Lower lobe of right lung (tissue), 2 donors: ENCODE data around the gene SPATA6L. TPM values are rescaled to one million over a fixed set of nuclear protein-coding genes. Genes with fewer than 3 reads are reported as not detected.
A peak's percentile ranks its signal among the peaks of the same experiment; 100 is the strongest.

Experiments used
- ATAC-seq, 2 donors: fragments of 200-7000 bp; cut with Tn5 transposase; one replicate each; pipeline ENCODE4 v1.9.1; 2020 to 2022; ENCODE audit warnings: mild to moderate bottlenecking in 2 of 2, moderate library complexity in 2 of 2
- DNase-seq: peaks from one replicate; pipeline ENCODE4 v3.0.0-alpha.2; 2020
- H3K27ac ChIP-seq: fragments of 200-600 bp; one replicate; pipeline ENCODE4 v1.8.0; 2022
- H3K27me3 ChIP-seq: fragments of 200-600 bp; one replicate; pipeline ENCODE4 v1.8.0; 2022; ENCODE audit warnings: low read depth
- H3K36me3 ChIP-seq: fragments of 200-600 bp; one replicate; pipeline ENCODE4 v1.8.0; 2022; ENCODE audit warnings: mild to moderate bottlenecking
- H3K4me1 ChIP-seq: fragments of 200-600 bp; one replicate; pipeline ENCODE4 v1.8.0; 2022
- H3K4me3 ChIP-seq: fragments of 200-600 bp; one replicate; pipeline ENCODE4 v1.8.0; 2022; ENCODE audit warnings: mild to moderate bottlenecking
- H3K9me3 ChIP-seq: fragments of 200-600 bp; one replicate; pipeline ENCODE4 v1.8.0; 2022
- CTCF ChIP-seq: fragments of 200-600 bp; IDR thresholded peaks from one replicate; pipeline ENCODE4 v1.8.0; 2022; ENCODE audit warnings: antibody characterized with exemption, mild to moderate bottlenecking
- intact Hi-C: fragments of 100-400 bp; cut with DNase I; formaldehyde crosslinking; loops from one replicate; pipeline ENCODE4 v1.11.0; 2022
- total RNA-seq: library from RNA; stranded (reverse); fragmentation: NEBNext Ultra II Directional; extraction: Animal tissue kit (Norgen Biotek cat#: 25700); gene quantifications from one replicate; pipeline ENCODE4 v1.2.1, GENCODE V29; 2021
- donor health status: DM: no; HTN: yes; CAD: no; lungs with severe emphysema.

The SPATA6L gene
- total RNA-seq, 1 donor from 2014 or later = 16.3 TPM

GRCh38 chr9:4559261-4560182, 106.8 kb downstream of the SPATA6L start:
- no peaks in the 10 kb centered on the region for H3K9me3 ChIP-seq
- H3K4me3 ChIP-seq = no peak overlapping the region
- peaks cover 14% of the 10 kb centered on the region for H3K4me1 ChIP-seq
- no peak for ATAC-seq
- H3K27me3 ChIP-seq = no peaks in the 10 kb centered on the region
- TF ChIP-seq CTCF = no peak
- H3K36me3 ChIP-seq = no peaks in the 10 kb centered on the region
- intact Hi-C loops = no loop called here
- no peak for DNase-seq
- no peak overlapping the region for H3K27ac ChIP-seq

DNA sequence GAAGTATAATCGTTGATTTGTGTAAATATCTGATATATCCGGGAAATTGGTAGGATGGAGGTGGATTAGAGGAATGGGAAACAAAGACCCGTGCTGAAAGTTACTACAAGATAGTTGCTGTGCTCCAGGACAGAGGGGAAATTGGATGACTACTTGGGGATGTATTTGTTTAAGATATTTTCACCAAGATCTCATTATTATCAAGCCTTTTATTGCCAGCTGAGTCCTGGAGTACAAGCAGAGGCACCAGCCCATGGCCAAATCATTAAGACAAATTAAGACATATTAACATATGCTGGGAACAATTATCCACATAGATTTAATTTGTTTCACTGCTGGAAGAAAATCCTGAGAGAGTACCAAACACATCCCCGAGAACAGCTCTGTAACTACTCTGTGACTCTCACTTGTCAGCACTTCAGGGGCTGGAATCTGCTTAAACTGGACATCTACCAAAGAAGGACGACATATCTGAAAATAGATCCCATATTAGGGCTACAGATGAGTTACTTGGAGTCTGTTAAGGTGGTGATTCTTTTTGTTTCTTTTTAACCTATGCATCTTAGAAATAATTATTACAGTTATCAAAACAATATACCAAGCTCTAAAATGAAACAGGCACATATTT, 107.8 kb downstream of the SPATA6L start:
- peaks cover 17% of the 10 kb centered on the region for H3K4me1 ChIP-seq
- H3K4me3 ChIP-seq = no peak overlapping the region
- intact Hi-C loops = no loop called here
- no peaks in the 10 kb centered on the region for H3K27me3 ChIP-seq
- no peak for TF ChIP-seq CTCF
- no peaks in the 10 kb centered on the region for H3K9me3 ChIP-seq
- no peak for DNase-seq
- no peaks in the 10 kb centered on the region for H3K36me3 ChIP-seq
- no peak overlapping the region for H3K27ac ChIP-seq
- no peak for ATAC-seq

GRCh38 chr9:4555236-4555635, 111.0 kb downstream of the SPATA6L start:
- H3K36me3 ChIP-seq = no peaks in the 10 kb centered on the region
- TF ChIP-seq CTCF = no peak
- no peak overlapping the region for H3K4me3 ChIP-seq
- H3K4me1 ChIP-seq = peaks cover 17% of the 10 kb centered on the region
- H3K9me3 ChIP-seq = no peaks in the 10 kb centered on the region
- intact Hi-C loops = no loop called here
- no peak for ATAC-seq
- no peak for DNase-seq
- peak overlapping the region; percentile 34 for H3K27ac ChIP-seq
- no peaks in the 10 kb centered on the region for H3K27me3 ChIP-seq

- no peak for TF ChIP-seq CTCF
- H3K4me1 ChIP-seq = peaks cover 25% of the 10 kb centered on the region
- no peaks in the 10 kb centered on the region for H3K36me3 ChIP-seq
- ATAC-seq = peak in 1 of 2 donors; percentile 49
- no peak for DNase-seq
- no peaks in the 10 kb centered on the region for H3K9me3 ChIP-seq
- no peaks in the 10 kb centered on the region for H3K27me3 ChIP-seq
- H3K27ac ChIP-seq = no peak overlapping the region
- H3K4me3 ChIP-seq = no peak overlapping the region
- intact Hi-C loops = no loop called here
These were observed 112.3 kb downstream of the SPATA6L start for GRCh38 chr9:4553951-4554381.

DNA sequence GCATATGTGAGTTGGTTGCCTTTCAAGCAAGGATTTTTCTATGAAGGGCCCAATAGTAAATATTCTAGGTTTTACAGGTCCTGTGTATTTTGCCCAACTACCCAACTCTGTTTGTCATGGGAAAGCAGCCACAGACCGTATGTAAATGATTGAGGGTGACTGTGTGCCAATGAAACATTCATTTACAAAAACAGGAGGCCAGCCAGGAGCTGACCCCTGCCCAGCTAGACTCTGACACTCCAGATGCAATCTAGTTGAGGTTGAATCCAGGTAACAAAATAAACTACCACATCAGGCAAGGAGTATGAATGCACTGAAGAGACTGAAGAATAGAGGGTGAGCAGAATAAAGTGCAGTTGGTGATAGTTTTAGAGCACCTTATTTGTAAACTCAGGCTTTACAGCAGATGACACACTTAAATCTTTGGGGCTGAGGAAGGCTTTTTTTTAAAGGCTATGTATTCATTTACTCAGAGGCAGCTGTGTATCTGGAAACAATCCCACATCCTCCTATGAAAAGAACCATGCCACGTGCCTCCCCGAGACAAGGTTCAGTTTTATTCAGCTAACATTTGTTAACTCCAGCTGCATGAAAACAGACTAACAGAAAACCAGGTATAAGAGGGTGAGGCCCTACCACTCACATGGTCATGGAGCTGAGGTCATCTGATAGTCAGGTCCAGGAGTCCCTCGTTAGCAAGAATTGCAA, 115.3 kb downstream of the SPATA6L start:
- Histone ChIP-seq H3K36me3 (no peaks in the 10 kb centered on the region), H3K4me3 (no peak overlapping the region), H3K4me1 (peaks cover 37% of the 10 kb centered on the region), H3K9me3 (no peaks in the 10 kb centered on the region), H3K27ac (no peak overlapping the region), H3K27me3 (no peaks in the 10 kb centered on the region)
- intact Hi-C loops = no loop called here
- DNase-seq (no peak), ATAC-seq (no peak)
- no peak for TF ChIP-seq CTCF
